Vagina (tissue), 2 donors: Measurements from ENCODE around the gene IGSF3. TPM values are rescaled to one million over a fixed set of nuclear protein-coding genes. Genes with fewer than 3 reads are reported as not detected.

Experiments
- DNase-seq, 2 donors: peaks; one replicate each; pipeline ENCODE4 v3.0.0-alpha.2; 2017; ENCODE audit errors: extremely low spot score in 2 of 2
- H3K27ac ChIP-seq: fragments of 200-600 bp; sonication (generic); one replicate; pipeline ENCODE4 v1.5.1; 2019
- H3K27me3 ChIP-seq: fragments of 200-600 bp; sonication (generic); one replicate; pipeline ENCODE4 v1.5.1; 2019
- H3K36me3 ChIP-seq, 2 donors: fragments of 200-600 bp; sonication (generic); one replicate each; pipeline ENCODE4 v1.5.1; 2017 to 2019
- H3K4me1 ChIP-seq: fragments of 200-600 bp; sonication (generic); one replicate; pipeline ENCODE4 v1.5.1; 2019
- H3K4me3 ChIP-seq, 2 donors: fragments of 200-600 bp; sonication (generic); 1 replicate in 1 of 2; 2 replicates in 1 of 2; pipeline ENCODE4 v1.5.1; 2016 to 2019
- H3K9me3 ChIP-seq: fragments of 200-600 bp; sonication (generic); one replicate; pipeline ENCODE4 v1.5.1; 2019
- CTCF ChIP-seq, 3 experiments: fragments of 450-650 bp in 2 of 3; fragments of 200-600 bp in 1 of 3; sonication (generic) in 1 of 3; IDR thresholded peaks; one replicate each; pipeline ENCODE4 v1.5.1; 2017 to 2019; ENCODE audit warnings: antibody characterized with exemption in 3 of 3, mild to moderate bottlenecking in 2 of 3, moderate library complexity in 2 of 3
- POLR2A ChIP-seq, 2 donors: fragments of 450-650 bp; IDR thresholded peaks; one replicate each; pipeline ENCODE4 v1.6.1; 2017; ENCODE audit warnings: antibody characterized with exemption in 2 of 2, mild to moderate bottlenecking in 2 of 2, moderate library complexity in 2 of 2
- POLR2AphosphoS5 ChIP-seq, 2 donors: sonication (generic); formaldehyde crosslinking; IDR thresholded peaks; one replicate each; pipeline ENCODE4 v1.9.0; 2017; ENCODE audit warnings: antibody characterized with exemption in 2 of 2, mild to moderate bottlenecking in 2 of 2, low read depth in 1 of 2; ENCODE audit not compliant: insufficient read depth in 1 of 2
- intact Hi-C: fragments of 100-400 bp; cut with DNase I; formaldehyde crosslinking; loops from one replicate; pipeline ENCODE4 v1.15.1; 2023
- total RNA-seq: library from RNA; depleted of rRNA; stranded (reverse); fragments of >200 nt; gene quantifications from one replicate; pipeline ENCODE4 v1.2.3, GENCODE V29; 2016

IGSF3 gene
- total RNA-seq, 1 donor from 2014 or later: 38.5 TPM

DNA sequence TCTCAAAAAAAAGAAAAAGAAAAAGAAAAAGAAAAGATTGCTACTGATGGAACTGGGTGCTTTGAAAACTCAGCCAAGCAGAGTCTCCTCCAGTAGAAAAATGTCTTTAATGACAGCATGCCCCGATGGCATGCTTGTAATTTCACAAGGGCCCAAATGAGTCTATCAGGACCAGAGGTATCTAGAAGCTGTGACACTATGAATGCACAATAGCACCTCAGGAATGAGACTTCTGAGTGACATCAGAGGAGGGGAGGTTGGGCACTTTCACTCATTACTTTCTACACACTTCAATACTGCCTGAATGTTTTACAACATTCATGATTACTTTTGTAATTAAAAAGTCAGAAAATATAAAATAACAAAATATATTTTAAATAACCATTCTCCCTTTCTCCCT, 81.6 kb downstream of the IGSF3 start:
- no peaks in the 10 kb centered on the region for H3K4me1 ChIP-seq
- no peaks in the 10 kb centered on the region for H3K27me3 ChIP-seq
- H3K9me3 ChIP-seq: no peaks in the 10 kb centered on the region
- no peaks in the 10 kb centered on the region for H3K36me3 ChIP-seq
- no peak for DNase-seq
- intact Hi-C loops: no loop called here
- H3K27ac ChIP-seq: no peak overlapping the region
- no peak overlapping the region for H3K4me3 ChIP-seq
- TF ChIP-seq CTCF (IDR thresholded peaks at IDR 0.05) (no peak), POLR2A (IDR thresholded peaks at IDR 0.05) (no peak), POLR2AphosphoS5 (IDR thresholded peaks at IDR 0.05; ENCODE audit: insufficient read depth in 1 of 2, low read depth in 1 of 2) (no peak)

DNA sequence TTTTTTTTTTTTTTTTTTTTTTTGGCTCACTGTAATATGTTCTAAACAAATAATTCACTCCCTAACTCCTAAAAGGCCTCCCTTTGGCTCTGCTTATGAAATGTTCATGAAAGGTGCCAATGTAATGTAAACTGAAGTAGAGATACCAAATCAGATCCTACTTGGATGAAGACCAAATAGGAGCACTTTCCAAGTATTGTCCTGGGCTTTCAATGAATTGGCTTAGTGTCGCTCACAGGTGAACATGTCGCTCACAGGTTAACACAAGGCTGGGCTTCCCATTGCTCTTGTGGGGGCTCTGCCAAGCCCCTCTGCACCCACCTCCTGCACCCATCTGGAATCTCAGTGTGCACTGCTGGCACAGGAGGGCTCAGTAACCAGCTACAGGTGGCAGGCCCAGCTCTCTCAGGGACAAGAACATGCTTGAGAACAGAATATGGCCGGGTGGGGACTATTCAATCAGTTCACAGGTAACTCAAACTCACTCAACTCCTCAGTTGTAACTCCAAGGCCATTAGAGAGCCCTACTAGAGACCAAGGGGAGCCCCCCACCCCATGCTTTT, 86.1 kb downstream of the IGSF3 start:
- Histone ChIP-seq H3K36me3 (no peaks in the 10 kb centered on the region), H3K9me3 (no peaks in the 10 kb centered on the region), H3K27ac (no peak overlapping the region), H3K4me1 (no peaks in the 10 kb centered on the region), H3K4me3 (no peak overlapping the region), H3K27me3 (no peaks in the 10 kb centered on the region)
- DNase-seq: no peak
- TF ChIP-seq POLR2AphosphoS5 (IDR thresholded peaks at IDR 0.05; ENCODE audit: insufficient read depth in 1 of 2, low read depth in 1 of 2): no peak
- no peak for TF ChIP-seq CTCF (IDR thresholded peaks at IDR 0.05)
- no peak for TF ChIP-seq POLR2A (IDR thresholded peaks at IDR 0.05)
- intact Hi-C loops: no loop called here

- no peaks in the 10 kb centered on the region for H3K9me3 ChIP-seq
- H3K4me1 ChIP-seq: no peaks in the 10 kb centered on the region
- intact Hi-C loops: no loop called here
- no peak for TF ChIP-seq POLR2AphosphoS5 (IDR thresholded peaks at IDR 0.05; ENCODE audit: insufficient read depth in 1 of 2, low read depth in 1 of 2)
- TF ChIP-seq POLR2A (IDR thresholded peaks at IDR 0.05): no peak
- no peak for TF ChIP-seq CTCF (IDR thresholded peaks at IDR 0.05)
- DNase-seq: no peak
- H3K27me3 ChIP-seq: no peaks in the 10 kb centered on the region
- no peak overlapping the region for H3K27ac ChIP-seq
- no peak overlapping the region for H3K4me3 ChIP-seq
- no peaks in the 10 kb centered on the region for H3K36me3 ChIP-seq
These were observed 86.8 kb downstream of the IGSF3 start for GRCh38 chr1:116580446-116581322.

- intact Hi-C loops: no loop called here
- Histone ChIP-seq H3K4me1 (no peaks in the 10 kb centered on the region), H3K27ac (no peak overlapping the region), H3K36me3 (no peaks in the 10 kb centered on the region), H3K27me3 (no peaks in the 10 kb centered on the region), H3K9me3 (no peaks in the 10 kb centered on the region), H3K4me3 (no peak overlapping the region)
- TF ChIP-seq POLR2AphosphoS5 (IDR thresholded peaks at IDR 0.05; ENCODE audit: insufficient read depth in 1 of 2, low read depth in 1 of 2): no peak
- TF ChIP-seq CTCF (IDR thresholded peaks at IDR 0.05): no peak
- TF ChIP-seq POLR2A (IDR thresholded peaks at IDR 0.05): no peak
- no peak for DNase-seq
These were observed 88.2 kb downstream of the IGSF3 start for GRCh38 chr1:116579259-116579875.
